GM12878 (cell line): ENCODE results near the gene EIF5A. TPM values are rescaled to one million over a fixed set of nuclear protein-coding genes. Genes with fewer than 3 reads are reported as not detected.

Experiments
- ATAC-seq: fragments of 200-7000 bp; cut with Tn5 transposase; 3 replicates; pipeline ENCODE4 v1.9.1; 2020; ENCODE audit warnings: mild to moderate bottlenecking, moderate library complexity
- BruUV-seq: library from RNA; stranded (reverse); fragments of 400-500 nt; replicated peaks from 2 replicates; lab custom pipeline; 2021; lab: Mats Ljungman, UMichigan
- CTCF ChIA-PET: fragments of 300-600 bp; sonication (Branson Sonifier 250); formaldehyde crosslinking; extraction: SDS; loops from one replicate; lab custom pipeline; 2021; ENCODE audit warnings: inconsistent platforms; lab: Yijun Ruan, JAX
- POLR2A ChIA-PET: fragments of 350-600 bp; formaldehyde crosslinking; extraction: SDS; loops from one replicate; lab custom pipeline; 2021; ENCODE audit warnings: inconsistent platforms; lab: Charles Lee
- RAD21 ChIA-PET: fragments of 300-600 bp; sonication (Branson Sonifier 250); formaldehyde crosslinking; loops from one replicate; lab custom pipeline; 2023; ENCODE audit warnings: antibody characterized with exemption; ENCODE audit not compliant: unreplicated experiment; lab: Charles Lee
- SMC1A ChIA-PET: fragments of 300-600 bp; sonication (Branson Sonifier 250); formaldehyde crosslinking; loops from one replicate; lab custom pipeline; 2023; ENCODE audit not compliant: unreplicated experiment, uncharacterized antibody; lab: Charles Lee
- DNase-seq: peaks from one replicate; pipeline ENCODE4 v3.0.0-alpha.2; 2011; ENCODE audit warnings: low read depth, low spot score
- FAIRE-seq: peaks from 3 replicates; lab custom pipeline; 2011; peaks lifted over from hg19 to GRCh38; lab: Jason Lieb, UNC
- H2AFZ ChIP-seq: 2 replicates; pipeline ENCODE4 v1.6.0; 2011; ENCODE audit warnings: low read depth, low read length, control low read depth; ENCODE audit not compliant: control insufficient read depth
- H3K27ac ChIP-seq: 2 replicates; pipeline ENCODE4 v1.5.1; 2011; ENCODE audit warnings: control low read depth; ENCODE audit not compliant: control insufficient read depth, insufficient read depth
- H3K27me3 ChIP-seq, 2 experiments: replicated peaks in 1 of 2; 2 replicates each; pipeline versions ENCODE4 v1.6.0 to v1.6.1; 2011; ENCODE audit warnings: low read length in 1 of 2; ENCODE audit not compliant: control insufficient read depth in 2 of 2, insufficient read depth in 2 of 2
- H3K36me3 ChIP-seq, 2 experiments: 2 replicates each; pipeline ENCODE4 v1.5.1; 2011; ENCODE audit warnings: low read length in 1 of 2; ENCODE audit not compliant: control insufficient read depth in 2 of 2, insufficient read depth in 2 of 2
- H3K4me1 ChIP-seq: 2 replicates; pipeline ENCODE4 v1.6.1; 2011; ENCODE audit warnings: mild to moderate bottlenecking, low read length, moderate library complexity, mixed read lengths; ENCODE audit not compliant: control insufficient read depth, insufficient read depth
- H3K4me2 ChIP-seq: 2 replicates; pipeline ENCODE4 v1.6.0; 2011; ENCODE audit warnings: control low read depth; ENCODE audit not compliant: control insufficient read depth, insufficient read depth
- H3K4me3 ChIP-seq: fragments of 200-600 bp; sonication (generic); 2 replicates; pipeline ENCODE4 v1.5.1; 2016
- H3K79me2 ChIP-seq: 2 replicates; pipeline ENCODE4 v1.6.0; 2011; ENCODE audit warnings: low read length; ENCODE audit not compliant: control insufficient read depth, insufficient read depth
- H3K9ac ChIP-seq: 2 replicates; pipeline ENCODE4 v1.8.0; 2011; ENCODE audit warnings: low read length, control low read depth, mixed read lengths; ENCODE audit not compliant: control insufficient read depth, insufficient read depth
- H3K9me3 ChIP-seq: replicated peaks from 3 replicates; pipeline ENCODE4 v1.5.1; 2011; ENCODE audit warnings: mild to moderate bottlenecking, low read length; ENCODE audit not compliant: control insufficient read depth, insufficient read depth
- H4K20me1 ChIP-seq: 2 replicates; pipeline ENCODE4 v1.6.0; 2011; ENCODE audit not compliant: control insufficient read depth, insufficient read depth
- DPF2 ChIP-seq: fragments of 450-650 bp; IDR thresholded peaks from 2 replicates; pipeline ENCODE4 v1.6.1; 2017; ENCODE audit warnings: mild to moderate bottlenecking
- HDGF ChIP-seq: fragments of 450-650 bp; IDR thresholded peaks from 2 replicates; pipeline ENCODE4 v1.6.1; 2016; ENCODE audit warnings: antibody characterized with exemption
- IKZF1 ChIP-seq: fragments of 450-650 bp; conservative IDR thresholded peaks from 2 replicates; pipeline ENCODE4 v1.6.1; 2017; ENCODE audit warnings: antibody characterized with exemption, mild to moderate bottlenecking
- WGBS: methylation state at CpG from one replicate; pipeline ENCODE4 v1.1.6; 2016; ENCODE audit warnings: low lambda C conversion rate; ENCODE audit not compliant: insufficient replicate concordance, insufficient coverage; ENCODE audit errors: missing lambda C conversion rate; 5-methylcytosine and 5-hydroxymethylcytosine counted together
- in situ Hi-C: fragments of 300-500 bp; cut with MboI; formaldehyde crosslinking; loops from 9 replicates; pipeline ENCODE4 v1.14.3; 2018; ENCODE audit warnings: mixed read lengths
- intact Hi-C: fragments of 100-400 bp; cut with micrococcal nuclease; formaldehyde crosslinking; loops from one replicate; pipeline ENCODE4 v1.14.2; 2022; ENCODE audit not compliant: unreplicated experiment
- polyA plus RNA-seq, 11 experiments: library from polyadenylated mRNA; depleted of rRNA in 4 of 11; unstranded in 6 of 11; stranded (reverse) in 5 of 11; fragments of >200 nt; fragmentation: Nextera tagmentation in 4 of 11; fragmentation: Illumina TruSeq in 1 of 11; extraction: Ambion mirVana in 4 of 11; extraction: Trizol in 1 of 11; gene quantifications; 1 replicate in 1 of 11; 2 replicates in 10 of 11; pipeline versions ENCODE4 v1.2.1 to v1.2.3, GENCODE V29; 2011 to 2016; ENCODE audit warnings: inconsistent platforms in 2 of 11, missing spikeins in 2 of 11, low read depth in 1 of 11
- total RNA-seq, 4 experiments: library from RNA; depleted of rRNA in 3 of 4; stranded (reverse); fragments of >200 nt in 3 of 4; fragmentation: Illumina TruSeq in 1 of 4; extraction: Trizol in 1 of 4; gene quantifications; 2 replicates each; pipeline versions ENCODE4 v1.2.1 to v1.2.3, GENCODE V29; 2013 to 2021

Gene EIF5A
- total and polyA plus RNA-seq, 10 of the 15 experiments (the other 5 are each of a cell fraction or from before 2014, with no cell fraction given), result 26.5 to 1,792 (median 944) TPM

DNA sequence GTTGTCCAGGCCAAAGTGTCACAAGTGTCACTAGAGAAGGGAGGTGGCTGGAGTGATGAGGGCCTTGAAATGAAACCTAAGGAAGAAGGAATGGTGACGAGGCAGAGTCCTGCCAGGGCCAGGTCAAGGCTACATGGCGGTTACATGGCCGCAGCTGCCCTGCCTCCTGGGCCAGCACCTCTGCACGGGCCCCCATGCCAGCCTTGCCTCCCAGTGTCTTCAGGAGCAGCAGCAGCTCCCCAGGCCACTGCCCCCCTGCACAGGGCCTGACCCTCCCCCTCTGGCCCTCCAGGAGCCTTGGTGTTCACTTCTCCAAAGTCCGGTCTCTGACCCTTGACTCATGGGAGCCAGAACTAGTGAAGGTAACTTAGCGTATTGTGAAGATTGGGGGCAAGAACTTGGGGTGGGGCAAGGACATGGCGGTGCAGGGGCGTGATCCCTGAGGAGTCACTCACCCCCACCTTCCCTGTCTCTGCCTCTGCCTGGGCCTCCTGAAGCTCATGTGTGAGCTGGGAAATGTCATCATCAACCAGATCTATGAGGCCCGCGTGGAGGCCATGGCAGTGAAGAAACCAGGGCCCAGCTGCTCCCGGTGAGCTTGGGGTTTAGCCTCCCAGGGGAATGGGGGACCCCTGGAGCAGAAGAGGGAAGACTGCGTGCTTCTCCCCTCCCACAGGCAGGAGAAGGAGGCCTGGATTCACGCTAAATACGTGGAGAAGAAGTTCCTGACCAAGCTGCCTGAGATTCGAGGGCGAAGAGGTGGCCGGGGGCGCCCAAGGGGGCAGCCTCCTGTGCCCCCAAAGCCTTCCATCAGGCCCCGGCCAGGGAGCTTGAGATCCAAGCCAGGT lies 40.4 kb downstream of the EIF5A start:
- Histone ChIP-seq H2AFZ (no peak overlapping the region), H3K36me3 (peaks cover 14 to 26% of the 10 kb centered on the region in 2 experiments), H3K79me2 (peaks cover 5% of the 10 kb centered on the region; the same call in 1 of the 2 replicates), H3K9ac (no peak overlapping the region), H3K27me3 (no peaks in the 10 kb centered on the region), H3K27ac (no peak overlapping the region), H3K9me3 (no peaks in the 10 kb centered on the region), H3K4me3 (no peak overlapping the region), H4K20me1 (no peaks in the 10 kb centered on the region), H3K4me2 (no peak overlapping the region), H3K4me1 (peaks cover 7% of the 10 kb centered on the region)
- TF ChIP-seq IKZF1 (no peak), DPF2 (no peak), HDGF (no peak)
- FAIRE-seq, result no peak
- ChIA-PET CTCF (interaction anchor here (0.9 to 4.4 kb wide), 4 partner anchors 9 to 68 kb away, joined by 3 to 34 read pairs (median 3); partner anchors contain the start of gene ACAP1), RAD21 (interaction anchor here (0.5 to 5.0 kb wide), 3 partner anchors 11 to 911 kb away, joined by 3 to 45 read pairs (median 4); partner anchors contain the start of gene ACAP1), SMC1A (interaction anchor here (2.6 to 4.8 kb wide), 2 partner anchors 11 to 18 kb away, joined by 10 to 33 read pairs; partner anchors contain the start of gene ACAP1), POLR2A (interaction anchor here (0.8 to 5.2 kb wide), 3 partner anchors 8 to 18 kb away, joined by 3 to 52 read pairs (median 31); partner anchors contain the start of genes ACAP1 and NEURL4)
- in situ Hi-C loops (no loop called here), intact Hi-C loops (no loop called here)
- ATAC-seq, result no peak
- DNase-seq, result no peak
- WGBS, result 92% methylated on average over 18 of the region's 19 CpGs
- no TSS peak for BruUV-seq
